Sciatic nerve (tissue), 2 donors: ENCODE results near the gene ZNF436. TPM values are rescaled to one million over a fixed set of nuclear protein-coding genes. Genes with fewer than 3 reads are reported as not detected.
"Not testable (repeated sequence)": the region's sequence is repeated elsewhere in the genome, so short reads cannot be mapped to it uniquely, and the experiment has no call there.

Experiments used
- ATAC-seq: fragments of 200-7000 bp; cut with Tn5 transposase; one replicate; pipeline ENCODE4 v1.9.1; 2020; ENCODE audit warnings: mild to moderate bottlenecking, moderate library complexity
- DNase-seq: peaks from one replicate; pipeline ENCODE4 v3.0.0-alpha.2; 2020; ENCODE audit warnings: low spot score
- intact Hi-C: fragments of 100-400 bp; cut with DNase I; formaldehyde crosslinking; loops from one replicate; pipeline ENCODE4 v1.14.2; 2022
- total RNA-seq: library from RNA; stranded (reverse); fragmentation: NEBNext Ultra II Directional; extraction: Animal tissue kit (Norgen Biotek cat#: 25700); gene quantifications from one replicate; pipeline ENCODE4 v1.2.1, GENCODE V29; 2021
- donor health status: DM: no; HTN: no; CAD: no.
- donor health status: DM: no; HTN: no; CAD: no.

ZNF436 gene
- total RNA-seq, 1 donor from 2014 or later = 29.5 TPM

DNA sequence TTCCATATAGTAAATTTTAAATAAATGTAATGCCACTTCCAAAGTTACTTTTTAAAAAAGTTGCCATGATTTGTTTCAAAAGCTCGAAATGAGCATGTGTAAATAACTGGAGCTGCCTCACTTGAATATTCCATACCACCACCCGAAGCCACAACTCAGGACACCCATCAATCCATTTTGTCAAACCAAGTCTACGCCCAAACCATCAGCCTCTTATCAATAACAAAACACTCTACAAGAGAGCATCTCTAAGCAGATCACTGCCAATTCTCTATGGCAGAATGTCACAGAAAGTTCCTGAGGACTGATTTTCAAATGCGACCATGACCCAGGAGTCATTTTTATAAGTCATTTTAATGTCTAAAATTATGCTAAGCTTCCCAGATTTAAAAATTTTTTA is 30.0 kb downstream of the ZNF436 start:
- intact Hi-C loops = no loop called here
- no peak for DNase-seq
- ATAC-seq = no peak

DNA sequence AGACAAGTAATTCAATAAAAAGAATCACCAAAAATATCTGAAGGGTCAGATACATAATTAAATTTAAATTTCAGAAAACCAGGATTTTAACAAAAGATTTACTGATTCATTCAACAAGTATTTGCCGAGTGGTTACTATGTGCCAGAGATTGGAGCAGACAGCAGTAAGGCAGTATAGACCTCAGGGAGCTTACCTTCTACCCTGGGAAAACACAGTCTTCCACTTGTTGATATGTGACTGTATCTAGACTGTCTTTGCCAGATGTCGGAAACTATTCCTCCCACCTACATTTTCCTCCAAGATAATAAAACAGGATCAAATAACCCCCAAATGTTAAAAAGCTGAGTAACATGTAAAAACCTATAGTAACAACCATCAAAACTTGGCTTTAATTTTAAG is 31.8 kb downstream of the ZNF436 start:
- ATAC-seq = no peak
- DNase-seq = no peak
- intact Hi-C loops = no loop called here

DNA sequence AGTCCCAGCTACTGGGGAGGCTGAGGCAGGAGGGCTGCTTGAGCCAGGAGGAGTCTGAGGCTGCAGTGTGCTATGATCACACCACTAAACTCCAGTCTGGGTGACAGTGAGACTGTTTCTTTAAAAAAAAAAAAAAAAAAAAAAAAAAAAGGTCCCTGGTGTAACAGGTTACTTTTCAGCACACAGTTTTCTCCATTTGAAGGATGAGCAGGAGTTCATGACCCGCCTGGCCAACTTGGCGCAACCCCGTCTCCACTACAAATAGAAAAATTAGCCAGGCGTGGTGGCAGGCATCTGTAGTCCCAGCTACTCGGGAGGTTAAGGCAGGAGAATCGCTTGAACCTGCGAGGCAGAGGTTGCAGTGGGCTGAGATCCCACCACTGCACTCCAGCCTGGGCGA is 37.9 kb downstream of the ZNF436 start:
- intact Hi-C loops = no loop called here
- no peak for DNase-seq
- ATAC-seq = no peak

DNA sequence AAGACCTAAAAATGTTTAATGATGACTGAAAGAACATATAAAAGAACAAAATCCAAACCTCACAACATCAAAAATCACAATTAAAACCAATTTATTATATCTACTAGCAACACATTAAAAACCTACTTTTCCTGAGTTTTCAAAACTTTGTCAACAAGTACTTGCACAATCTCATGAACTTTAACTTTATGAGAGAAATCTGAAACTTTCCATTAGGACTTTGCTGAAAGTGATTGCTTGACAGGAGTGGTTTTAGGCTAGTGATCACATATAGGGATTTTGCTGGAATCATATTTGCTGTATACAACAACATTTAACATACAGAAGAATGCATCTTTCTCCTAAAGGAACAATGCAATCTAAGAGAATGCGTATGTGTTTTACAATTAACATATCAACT is 38.8 kb downstream of the ZNF436 start:
- no peak for ATAC-seq
- intact Hi-C loops = no loop called here
- DNase-seq = no peak

DNA sequence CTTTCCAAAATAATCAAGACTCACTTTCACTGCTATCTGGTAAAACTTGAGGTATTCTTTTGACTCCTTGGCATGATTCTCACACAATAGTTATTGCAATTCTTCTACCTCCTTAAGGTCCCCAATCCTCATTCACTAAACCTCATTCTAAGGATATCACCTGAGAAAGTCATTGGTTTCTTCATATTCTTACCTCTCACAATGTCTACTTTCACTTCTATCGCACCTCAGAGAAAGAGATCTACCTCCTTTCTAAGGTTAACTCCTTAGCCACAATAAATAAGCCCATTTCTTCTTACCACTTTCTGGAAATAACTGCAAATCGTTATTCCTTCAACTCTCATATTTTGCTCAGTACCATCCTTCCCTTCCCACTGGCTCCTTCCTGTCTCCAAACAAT is 44.2 kb downstream of the ZNF436 start:
- intact Hi-C loops = no loop called here
- DNase-seq (no peak), ATAC-seq (no peak)

DNA sequence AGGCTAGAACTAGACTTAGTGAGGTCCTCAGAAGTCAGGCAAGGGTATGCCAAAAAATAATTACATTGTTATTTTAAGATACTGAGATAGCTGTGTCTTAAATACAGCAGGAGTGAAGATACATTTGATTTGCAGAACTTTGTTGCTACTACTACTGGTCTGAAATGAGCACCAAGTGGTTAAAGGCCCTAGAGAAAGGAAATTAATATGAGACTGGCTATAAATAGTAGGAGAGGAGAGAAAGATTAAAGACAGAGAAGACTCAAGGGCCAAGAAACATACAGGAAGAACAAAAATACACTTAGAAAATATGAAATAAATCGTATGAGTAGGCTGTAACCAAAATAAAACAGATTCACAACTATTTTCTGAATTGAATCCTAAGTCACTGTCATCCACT is 46.9 kb downstream of the ZNF436 start:
- intact Hi-C loops = no loop called here
- ATAC-seq = no peak
- no peak for DNase-seq

DNA sequence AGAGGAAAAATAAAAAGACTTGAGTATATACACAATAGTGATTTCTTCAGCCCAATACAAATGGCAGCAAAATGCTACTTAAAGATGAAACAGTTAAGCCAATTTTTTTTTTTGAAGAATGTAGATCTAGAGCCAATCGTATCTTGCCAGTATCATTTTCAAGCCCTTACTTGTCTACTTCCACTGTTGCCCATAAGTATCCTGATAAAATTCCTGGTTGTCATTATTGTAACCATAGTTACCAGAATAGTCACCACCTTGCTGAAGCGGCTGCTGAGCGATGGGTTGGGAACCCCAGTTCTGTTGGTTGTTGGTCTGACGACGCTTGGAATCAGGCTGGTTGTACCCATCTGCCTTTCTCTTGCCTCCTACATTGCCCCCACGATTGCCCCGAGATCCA is 59.4 kb downstream of the ZNF436 start:
- DNase-seq, ATAC-seq, intact Hi-C loops: not testable (repeated sequence)

Other genes starting within 250 kb of the ZNF436 start
- 38.2 TPM for gene LUZP1, start 201.0 kb downstream of the ZNF436 start, total RNA-seq
- 2.1 TPM for gene HTR1D, start 152.3 kb downstream of the ZNF436 start, total RNA-seq
- gene HNRNPR, start 25.6 kb downstream of the ZNF436 start, total RNA-seq = 133 TPM
- 48.4 TPM for gene TCEA3, start 54.9 kb upstream of the ZNF436 start, total RNA-seq
- 109 TPM for gene ASAP3, start 114.3 kb upstream of the ZNF436 start, total RNA-seq
- gene E2F2, start 161.4 kb upstream of the ZNF436 start, total RNA-seq = 2.1 TPM
- gene ID3, start 189.7 kb upstream of the ZNF436 start, total RNA-seq = 289 TPM